Heart left ventricle (tissue), 13 donors: ENCODE measurements around the gene RUSC2.

Experiments
- CTCF ChIP-seq, 12 donors: fragments of 200-600 bp; sonication (generic) in 4 of 12; IDR thresholded peaks; one replicate each; pipeline versions ENCODE4 v1.5.0 to v1.8.0; 2018 to 2022; ENCODE audit warnings: antibody characterized with exemption in 12 of 12, mild to moderate bottlenecking in 5 of 12
- POLR2A ChIP-seq, 2 donors: fragments of 450-650 bp; IDR thresholded peaks; one replicate each; pipeline ENCODE4 v1.6.1; 2017; ENCODE audit warnings: antibody characterized with exemption in 2 of 2, mild to moderate bottlenecking in 2 of 2, moderate library complexity in 2 of 2
- donor health status: ischemic (EF 13 %, LVEDD 7.1; RV severe dilation, severe dysfunction).
- donor health status: DM: no; HTN: yes; CAD: no.
- donor health status: DM: no; HTN: no; CAD: no.
- donor health status: ischemic (EF 25% LVEDD 6.9; RV normal size, moderate dysfunction).
- donor health status: ischemic (EF 25% LVEDD 5.7; RV mildly dilated, moderate dysfunction).
- donor health status: ischemic (EF 35%, LVEDD 5.7; RV mildly dilated, moderate dysfunction).
- donor health status: nonischemic (EF 11% LVEDD 7.7; RV severe dilation, severe dysfunction).
- donor health status: DM: yes; HTN: yes; CAD: no.
- donor health status: PGD.
- donor health status: ischemic (EF 29% LVEDD 5.4; RV normal size, mild dysfunction).
- donor health status: nonischemic (EF 23%, LVEDD 6.1; RV moderate dilation, normal function).

- TF ChIP-seq CTCF (IDR thresholded peaks at IDR 0.05) (no peak), POLR2A (IDR thresholded peaks at IDR 0.05) (no peak)
Measured at GRCh38 chr9:35533398-35533797, 43.5 kb downstream of the RUSC2 start.
